Keratinocyte (primary cell): ENCODE data around the gene CCBE1. TPM values are rescaled to one million over a fixed set of nuclear protein-coding genes. Genes with fewer than 3 reads are reported as not detected.

Experiments used
- DNase-seq: peaks from one replicate; pipeline ENCODE4 v3.0.0-alpha.2; 2011; ENCODE audit warnings: low read depth, missing footprints, low spot score
- FAIRE-seq: peaks from 2 replicates; lab custom pipeline; 2011; peaks lifted over from hg19 to GRCh38; lab: Jason Lieb, UNC
- H2AFZ ChIP-seq: 2 replicates; pipeline ENCODE4 v1.6.0; 2012; ENCODE audit warnings: low read length, control low read depth, inconsistent platforms; ENCODE audit not compliant: control insufficient read depth
- H3K27ac ChIP-seq: 2 replicates; pipeline ENCODE4 v1.5.1; 2011; ENCODE audit warnings: low read length; ENCODE audit not compliant: control insufficient read depth, insufficient read depth
- H3K27me3 ChIP-seq: 3 replicates; pipeline ENCODE4 v1.6.0; 2011; ENCODE audit warnings: low read length; ENCODE audit not compliant: control insufficient read depth, insufficient read depth; ENCODE audit errors: extremely low read depth
- H3K36me3 ChIP-seq, 2 experiments: 2 replicates in 1 of 2; 3 replicates in 1 of 2; pipeline ENCODE4 v1.5.1; 2011; ENCODE audit warnings: low read length in 2 of 2, mild to moderate bottlenecking in 1 of 2; ENCODE audit not compliant: control insufficient read depth in 2 of 2, insufficient read depth in 2 of 2; ENCODE audit errors: extremely low read depth in 1 of 2
- H3K4me1 ChIP-seq: 3 replicates; pipeline ENCODE4 v1.5.1; 2011; ENCODE audit warnings: low read length; ENCODE audit not compliant: control insufficient read depth, insufficient read depth; ENCODE audit errors: extremely low read depth
- H3K4me2 ChIP-seq: 3 replicates; pipeline ENCODE4 v1.6.0; 2011; ENCODE audit warnings: low read depth, low read length; ENCODE audit not compliant: control insufficient read depth, insufficient read depth; ENCODE audit errors: extremely low read depth
- H3K4me3 ChIP-seq, 3 experiments: fragments of 200-600 bp in 1 of 3; sonication (generic) in 1 of 3; 2 replicates in 2 of 3; 3 replicates in 1 of 3; pipeline ENCODE4 v1.5.1; 2011 to 2016; ENCODE audit warnings: low read length in 3 of 3, mild to moderate bottlenecking in 3 of 3, control low read depth in 2 of 3, inconsistent platforms in 1 of 3, low read depth in 1 of 3, mixed read lengths in 1 of 3, mixed run types in 1 of 3, moderate library complexity in 1 of 3; ENCODE audit not compliant: control insufficient read depth in 2 of 3, insufficient read depth in 2 of 3; ENCODE audit errors: extremely low read depth in 1 of 3
- H3K79me2 ChIP-seq: 2 replicates; pipeline ENCODE4 v1.6.0; 2012; ENCODE audit warnings: low read length; ENCODE audit not compliant: control insufficient read depth, insufficient read depth
- H3K9ac ChIP-seq: 3 replicates; pipeline ENCODE4 v1.6.0; 2011; ENCODE audit warnings: low read length; ENCODE audit not compliant: control insufficient read depth, insufficient read depth; ENCODE audit errors: extremely low read depth
- H3K9me1 ChIP-seq: 3 replicates; pipeline ENCODE4 v1.6.0; 2011; ENCODE audit warnings: low read length; ENCODE audit not compliant: control insufficient read depth, insufficient read depth; ENCODE audit errors: extremely low read depth
- H3K9me3 ChIP-seq: 2 replicates; pipeline ENCODE4 v1.5.1; 2012; ENCODE audit warnings: low read depth, low read length; ENCODE audit not compliant: control insufficient read depth
- H4K20me1 ChIP-seq: 3 replicates; pipeline ENCODE4 v1.6.0; 2011; ENCODE audit warnings: low read length; ENCODE audit not compliant: control insufficient read depth, insufficient read depth; ENCODE audit errors: extremely low read depth
- CTCF ChIP-seq, 3 experiments: IDR thresholded peaks in 1 of 3; conservative IDR thresholded peaks in 1 of 3; optimal IDR thresholded peaks in 1 of 3; 2 replicates in 2 of 3; 3 replicates in 1 of 3; pipeline versions ENCODE3 to v1.5.1; 2011; ENCODE audit warnings: low read length in 3 of 3, mild to moderate bottlenecking in 3 of 3, moderate library complexity in 2 of 3, control low read depth in 1 of 3, inconsistent platforms in 1 of 3; ENCODE audit not compliant: insufficient read depth in 2 of 3; ENCODE audit errors: extremely low read depth in 1 of 3
- EZH2 ChIP-seq: IDR thresholded peaks from one replicate; pipeline ENCODE4 v1.6.1; 2012; ENCODE audit warnings: inconsistent platforms, mild to moderate bottlenecking, low read length, moderate library complexity
- dilution Hi-C: fragments of 300-500 bp; cut with MboI; formaldehyde crosslinking; loops from one replicate; pipeline ENCODE4 v1.7.0; 2020; ENCODE audit warnings: low sequenced_read_pairs; ENCODE audit not compliant: extremely low pct_ligation_motif_present
- polyA plus RNA-seq, 5 experiments: library from polyadenylated mRNA; depleted of rRNA in 3 of 5; stranded (reverse) in 3 of 5; stranded (forward) in 1 of 5; unstranded in 1 of 5; fragments of >200 nt; gene quantifications; 1 replicate in 1 of 5; 2 replicates in 3 of 5; 3 replicates in 1 of 5; pipeline versions ENCODE4 v1.2.1 to v1.2.3, GENCODE V29; 2011 to 2012; ENCODE audit warnings: missing spikeins in 2 of 5, low read depth in 1 of 5, low replicate concordance in 1 of 5

Gene CCBE1
- polyA plus RNA-seq, 1 donor (not counting 4 experiments of a cell fraction or from before 2014, with no cell fraction given), result 20.1 TPM

- Histone ChIP-seq H2AFZ (no peak overlapping the region), H3K4me3 (no peak overlapping the region), H3K4me1 (no peaks in the 10 kb centered on the region), H3K36me3 (no peaks in the 10 kb centered on the region), H4K20me1 (no peaks in the 10 kb centered on the region), H3K9me1 (no peaks in the 10 kb centered on the region), H3K9me3 (no peaks in the 10 kb centered on the region), H3K27me3 (no peaks in the 10 kb centered on the region), H3K27ac (no peak overlapping the region), H3K79me2 (no peaks in the 10 kb centered on the region), H3K4me2 (no peak overlapping the region), H3K9ac (no peak overlapping the region)
- TF ChIP-seq EZH2 (no peak), CTCF (optimal IDR thresholded peaks at IDR 0.05 in 1 of 3, IDR thresholded peaks at IDR 0.05 in 1 of 3, conservative IDR thresholded peaks at IDR 0.05 in 1 of 3; ENCODE audit: extremely low read depth in 1 of 3, insufficient read depth in 2 of 3, low read length in 3 of 3) (no peak)
- dilution Hi-C loops, result no loop called here
- DNase-seq (no peak), FAIRE-seq (no peak)
Observed at GRCh38 chr18:59428018-59428417, 269.2 kb downstream of the CCBE1 start.

DNA sequence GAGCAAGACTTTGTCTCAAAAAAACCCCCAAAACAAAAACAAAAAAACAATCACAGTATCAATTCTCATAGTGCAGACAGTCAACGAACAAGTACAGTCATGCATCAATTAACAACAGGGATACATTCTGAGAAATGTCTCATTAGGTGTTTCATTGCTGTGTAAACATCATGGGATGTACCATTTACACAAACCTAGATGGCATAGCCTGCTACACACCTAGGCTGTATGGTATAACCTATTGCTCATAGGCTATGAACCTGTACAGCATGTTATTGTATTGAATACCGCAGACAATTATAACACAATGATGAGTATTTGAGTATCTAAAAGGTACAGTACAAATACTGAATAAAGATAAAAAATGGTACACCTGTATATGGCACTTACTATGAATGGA, 270.4 kb downstream of the CCBE1 start:
- Histone ChIP-seq H3K9ac (no peak overlapping the region), H3K4me3 (no peak overlapping the region), H3K4me1 (no peaks in the 10 kb centered on the region), H3K27ac (no peak overlapping the region), H3K4me2 (no peak overlapping the region), H3K9me1 (no peaks in the 10 kb centered on the region), H3K9me3 (no peaks in the 10 kb centered on the region), H4K20me1 (no peaks in the 10 kb centered on the region), H2AFZ (no peak overlapping the region), H3K36me3 (no peaks in the 10 kb centered on the region), H3K27me3 (no peaks in the 10 kb centered on the region), H3K79me2 (no peaks in the 10 kb centered on the region)
- DNase-seq (no peak), FAIRE-seq (no peak)
- dilution Hi-C loops, result no loop called here
- no peak for TF ChIP-seq EZH2
- no peak for TF ChIP-seq CTCF (optimal IDR thresholded peaks at IDR 0.05 in 1 of 3, IDR thresholded peaks at IDR 0.05 in 1 of 3, conservative IDR thresholded peaks at IDR 0.05 in 1 of 3; ENCODE audit: extremely low read depth in 1 of 3, insufficient read depth in 2 of 3, low read length in 3 of 3)
